Keratinocyte (primary cell): ENCODE data around the gene ECM2. TPM values are rescaled to one million over a fixed set of nuclear protein-coding genes. Genes with fewer than 3 reads are reported as not detected.

ENCODE experiments used
- DNase-seq: peaks from one replicate; pipeline ENCODE4 v3.0.0-alpha.2; 2011; ENCODE audit warnings: low read depth, missing footprints, low spot score
- FAIRE-seq: peaks from 2 replicates; lab custom pipeline; 2011; peaks lifted over from hg19 to GRCh38; lab: Jason Lieb, UNC
- H2AFZ ChIP-seq: 2 replicates; pipeline ENCODE4 v1.6.0; 2012; ENCODE audit warnings: low read length, control low read depth, inconsistent platforms; ENCODE audit not compliant: control insufficient read depth
- H3K27ac ChIP-seq: 2 replicates; pipeline ENCODE4 v1.5.1; 2011; ENCODE audit warnings: low read length; ENCODE audit not compliant: control insufficient read depth, insufficient read depth
- H3K27me3 ChIP-seq: 3 replicates; pipeline ENCODE4 v1.6.0; 2011; ENCODE audit warnings: low read length; ENCODE audit not compliant: control insufficient read depth, insufficient read depth; ENCODE audit errors: extremely low read depth
- H3K36me3 ChIP-seq, 2 experiments: 2 replicates in 1 of 2; 3 replicates in 1 of 2; pipeline ENCODE4 v1.5.1; 2011; ENCODE audit warnings: low read length in 2 of 2, mild to moderate bottlenecking in 1 of 2; ENCODE audit not compliant: control insufficient read depth in 2 of 2, insufficient read depth in 2 of 2; ENCODE audit errors: extremely low read depth in 1 of 2
- H3K4me1 ChIP-seq: 3 replicates; pipeline ENCODE4 v1.5.1; 2011; ENCODE audit warnings: low read length; ENCODE audit not compliant: control insufficient read depth, insufficient read depth; ENCODE audit errors: extremely low read depth
- H3K4me2 ChIP-seq: 3 replicates; pipeline ENCODE4 v1.6.0; 2011; ENCODE audit warnings: low read depth, low read length; ENCODE audit not compliant: control insufficient read depth, insufficient read depth; ENCODE audit errors: extremely low read depth
- H3K4me3 ChIP-seq, 3 experiments: fragments of 200-600 bp in 1 of 3; sonication (generic) in 1 of 3; 2 replicates in 2 of 3; 3 replicates in 1 of 3; pipeline ENCODE4 v1.5.1; 2011 to 2016; ENCODE audit warnings: low read length in 3 of 3, mild to moderate bottlenecking in 3 of 3, control low read depth in 2 of 3, inconsistent platforms in 1 of 3, low read depth in 1 of 3, mixed read lengths in 1 of 3, mixed run types in 1 of 3, moderate library complexity in 1 of 3; ENCODE audit not compliant: control insufficient read depth in 2 of 3, insufficient read depth in 2 of 3; ENCODE audit errors: extremely low read depth in 1 of 3
- H3K79me2 ChIP-seq: 2 replicates; pipeline ENCODE4 v1.6.0; 2012; ENCODE audit warnings: low read length; ENCODE audit not compliant: control insufficient read depth, insufficient read depth
- H3K9ac ChIP-seq: 3 replicates; pipeline ENCODE4 v1.6.0; 2011; ENCODE audit warnings: low read length; ENCODE audit not compliant: control insufficient read depth, insufficient read depth; ENCODE audit errors: extremely low read depth
- H3K9me1 ChIP-seq: 3 replicates; pipeline ENCODE4 v1.6.0; 2011; ENCODE audit warnings: low read length; ENCODE audit not compliant: control insufficient read depth, insufficient read depth; ENCODE audit errors: extremely low read depth
- H3K9me3 ChIP-seq: 2 replicates; pipeline ENCODE4 v1.5.1; 2012; ENCODE audit warnings: low read depth, low read length; ENCODE audit not compliant: control insufficient read depth
- H4K20me1 ChIP-seq: 3 replicates; pipeline ENCODE4 v1.6.0; 2011; ENCODE audit warnings: low read length; ENCODE audit not compliant: control insufficient read depth, insufficient read depth; ENCODE audit errors: extremely low read depth
- CTCF ChIP-seq, 3 experiments: IDR thresholded peaks in 1 of 3; conservative IDR thresholded peaks in 1 of 3; optimal IDR thresholded peaks in 1 of 3; 2 replicates in 2 of 3; 3 replicates in 1 of 3; pipeline versions ENCODE3 to v1.5.1; 2011; ENCODE audit warnings: low read length in 3 of 3, mild to moderate bottlenecking in 3 of 3, moderate library complexity in 2 of 3, control low read depth in 1 of 3, inconsistent platforms in 1 of 3; ENCODE audit not compliant: insufficient read depth in 2 of 3; ENCODE audit errors: extremely low read depth in 1 of 3
- EZH2 ChIP-seq: IDR thresholded peaks from one replicate; pipeline ENCODE4 v1.6.1; 2012; ENCODE audit warnings: inconsistent platforms, mild to moderate bottlenecking, low read length, moderate library complexity
- dilution Hi-C: fragments of 300-500 bp; cut with MboI; formaldehyde crosslinking; loops from one replicate; pipeline ENCODE4 v1.7.0; 2020; ENCODE audit warnings: low sequenced_read_pairs; ENCODE audit not compliant: extremely low pct_ligation_motif_present
- polyA plus RNA-seq, 5 experiments: library from polyadenylated mRNA; depleted of rRNA in 3 of 5; stranded (reverse) in 3 of 5; stranded (forward) in 1 of 5; unstranded in 1 of 5; fragments of >200 nt; gene quantifications; 1 replicate in 1 of 5; 2 replicates in 3 of 5; 3 replicates in 1 of 5; pipeline versions ENCODE4 v1.2.1 to v1.2.3, GENCODE V29; 2011 to 2012; ENCODE audit warnings: missing spikeins in 2 of 5, low read depth in 1 of 5, low replicate concordance in 1 of 5

ECM2 gene
- polyA plus RNA-seq, 1 donor (not counting 4 experiments of a cell fraction or from before 2014, with no cell fraction given): 0.75 TPM

GRCh38 chr9:92545002-92545510, 9.3 kb upstream of the ECM2 start:
- dilution Hi-C loops: no loop called here
- no peak for TF ChIP-seq EZH2
- TF ChIP-seq CTCF (optimal IDR thresholded peaks at IDR 0.05 in 1 of 3, IDR thresholded peaks at IDR 0.05 in 1 of 3, conservative IDR thresholded peaks at IDR 0.05 in 1 of 3; ENCODE audit: extremely low read depth in 1 of 3, insufficient read depth in 2 of 3, low read length in 3 of 3): no peak
- H3K4me3 ChIP-seq: no peak overlapping the region
- no peaks in the 10 kb centered on the region for H3K9me1 ChIP-seq
- H3K79me2 ChIP-seq: no peaks in the 10 kb centered on the region
- no peaks in the 10 kb centered on the region for H3K9me3 ChIP-seq
- H3K4me2 ChIP-seq: no peak overlapping the region
- FAIRE-seq (no peak), DNase-seq (no peak)
- H3K27ac ChIP-seq: no peak overlapping the region
- H4K20me1 ChIP-seq: no peaks in the 10 kb centered on the region
- no peaks in the 10 kb centered on the region for H3K27me3 ChIP-seq
- no peaks in the 10 kb centered on the region for H3K36me3 ChIP-seq
- no peak overlapping the region for H3K9ac ChIP-seq
- H2AFZ ChIP-seq: no peak overlapping the region
- H3K4me1 ChIP-seq: no peaks in the 10 kb centered on the region

DNA sequence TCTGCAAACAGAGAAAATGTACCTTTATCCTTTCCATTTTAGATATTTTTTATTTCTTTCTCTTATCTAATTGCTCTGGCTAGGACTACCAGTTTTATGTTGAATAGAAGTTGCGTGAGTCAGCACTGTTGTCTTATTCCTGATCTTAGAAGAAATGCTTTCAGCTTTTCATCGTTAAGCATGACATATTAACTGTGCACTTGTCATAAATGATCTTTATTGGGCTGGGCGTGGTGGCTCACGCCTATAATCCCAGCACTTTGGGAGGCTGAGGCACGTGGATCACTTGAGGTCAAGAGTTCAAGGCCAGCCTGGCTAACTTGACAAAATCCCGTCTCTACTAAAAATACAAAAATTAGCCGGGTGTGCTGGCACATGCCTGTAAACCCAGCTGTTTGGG, 8.2 kb upstream of the ECM2 start:
- H3K27me3 ChIP-seq: no peaks in the 10 kb centered on the region
- dilution Hi-C loops: no loop called here

More for the DNA sequence above, 8.2 kb upstream of the ECM2 start:
- H3K36me3 ChIP-seq: no peaks in the 10 kb centered on the region
- DNase-seq: no peak
- no peak for FAIRE-seq
- TF ChIP-seq EZH2: no peak
- no peak for TF ChIP-seq CTCF (optimal IDR thresholded peaks at IDR 0.05 in 1 of 3, IDR thresholded peaks at IDR 0.05 in 1 of 3, conservative IDR thresholded peaks at IDR 0.05 in 1 of 3; ENCODE audit: extremely low read depth in 1 of 3, insufficient read depth in 2 of 3, low read length in 3 of 3)
- no peaks in the 10 kb centered on the region for H3K9me3 ChIP-seq
- no peak overlapping the region for H2AFZ ChIP-seq
- no peaks in the 10 kb centered on the region for H3K4me1 ChIP-seq
- H4K20me1 ChIP-seq: no peaks in the 10 kb centered on the region
- H3K9me1 ChIP-seq: no peaks in the 10 kb centered on the region
- H3K9ac ChIP-seq: no peak overlapping the region
- no peak overlapping the region for H3K4me3 ChIP-seq
- no peak overlapping the region for H3K27ac ChIP-seq
- no peaks in the 10 kb centered on the region for H3K79me2 ChIP-seq
- no peak overlapping the region for H3K4me2 ChIP-seq
